GM23248 (cell line): ENCODE results near the gene POM121L12. TPM values are rescaled to one million over a fixed set of nuclear protein-coding genes. Genes with fewer than 3 reads are reported as not detected.

Experiments used
- DNase-seq: peaks from one replicate; pipeline ENCODE4 v3.0.0-alpha.2; 2015
- H2AFZ ChIP-seq: fragments of 200-600 bp; sonication (generic); 2 replicates; pipeline ENCODE4 v1.6.1; 2016; ENCODE audit warnings: antibody characterized with exemption
- H3F3A ChIP-seq: fragments of 200-600 bp; sonication (generic); 2 replicates; pipeline ENCODE4 v1.6.1; 2016; ENCODE audit warnings: mild to moderate bottlenecking, antibody characterized with exemption, mixed run types; ENCODE audit not compliant: insufficient read depth
- H3K27ac ChIP-seq: fragments of 200-600 bp; sonication (generic); 2 replicates; pipeline ENCODE4 v1.5.1; 2016; ENCODE audit warnings: mild to moderate bottlenecking
- H3K27me3 ChIP-seq: fragments of 200-600 bp; sonication (generic); replicated peaks from 2 replicates; pipeline ENCODE4 v1.6.1; 2016; ENCODE audit warnings: mild to moderate bottlenecking; ENCODE audit not compliant: insufficient read depth
- H3K36me3 ChIP-seq: fragments of 200-600 bp; sonication (generic); 2 replicates; pipeline ENCODE4 v1.6.1; 2016; ENCODE audit warnings: low read depth, mild to moderate bottlenecking
- H3K4me1 ChIP-seq: fragments of 200-600 bp; sonication (generic); 2 replicates; pipeline ENCODE4 v1.6.1; 2016; ENCODE audit warnings: mild to moderate bottlenecking; ENCODE audit not compliant: insufficient read depth
- H3K4me2 ChIP-seq: fragments of 200-600 bp; sonication (generic); one replicate; pipeline ENCODE4 v1.6.1; 2016; ENCODE audit warnings: mild to moderate bottlenecking; ENCODE audit not compliant: unreplicated experiment
- H3K4me3 ChIP-seq: fragments of 200-600 bp; sonication (generic); 2 replicates; pipeline ENCODE4 v1.5.1; 2016; ENCODE audit warnings: mild to moderate bottlenecking
- H3K79me2 ChIP-seq: fragments of 200-600 bp; sonication (generic); 2 replicates; pipeline ENCODE4 v1.6.1; 2016; ENCODE audit warnings: mild to moderate bottlenecking; ENCODE audit not compliant: insufficient read depth
- H3K9ac ChIP-seq: fragments of 200-600 bp; sonication (generic); 2 replicates; pipeline ENCODE4 v1.6.1; 2016; ENCODE audit warnings: mild to moderate bottlenecking
- H3K9me2 ChIP-seq: fragments of 200-600 bp; sonication (generic); 2 replicates; pipeline ENCODE4 v1.6.1; 2016; ENCODE audit warnings: mixed run types, mild to moderate bottlenecking, moderate library complexity; ENCODE audit not compliant: insufficient read depth
- H3K9me3 ChIP-seq: fragments of 200-600 bp; sonication (generic); one replicate; pipeline ENCODE4 v1.6.1; 2017; ENCODE audit warnings: low read depth
- H4K20me1 ChIP-seq: fragments of 200-600 bp; sonication (generic); 2 replicates; pipeline ENCODE4 v1.6.0; 2016; ENCODE audit not compliant: insufficient read depth
- EZH2 ChIP-seq: fragments of 200-600 bp; sonication (generic); IDR thresholded peaks from 2 replicates; pipeline ENCODE4 v1.6.1; 2018; ENCODE audit warnings: antibody characterized with exemption, mild to moderate bottlenecking; ENCODE audit not compliant: insufficient read depth, poor library complexity, severe bottlenecking
- EZH2phosphoT487 ChIP-seq: fragments of 200-600 bp; sonication (generic); IDR thresholded peaks from 2 replicates; pipeline ENCODE4 v1.6.1; 2018; ENCODE audit warnings: antibody characterized with exemption, moderate library complexity, mild to moderate bottlenecking, low read depth; ENCODE audit not compliant: insufficient read depth
- WGBS, 2 experiments: methylation state at CpG; one replicate each; pipeline ENCODE4 v1.1.6; 2015 to 2017; ENCODE audit warnings: low lambda C conversion rate in 2 of 2, low coverage in 1 of 2; ENCODE audit errors: missing lambda C conversion rate in 2 of 2; 5-methylcytosine and 5-hydroxymethylcytosine counted together
- in situ Hi-C: fragments of 300-500 bp; cut with MboI; formaldehyde crosslinking; loops from 2 replicates; pipeline ENCODE4 v1.15.0; 2020
- polyA plus RNA-seq: library from polyadenylated mRNA; unstranded; fragments of >200 nt; fragmentation: Nextera tagmentation; extraction: Ambion mirVana; gene quantifications from 2 replicates; pipeline ENCODE4 v1.2.1, GENCODE V29; 2016
- total RNA-seq: library from RNA; depleted of rRNA; stranded (reverse); fragments of >200 nt; shearing (Covaris generic); gene quantifications from 2 replicates; pipeline ENCODE4 v1.2.3, GENCODE V29; 2014

The POM121L12 gene
- total and polyA plus RNA-seq, 2 experiments from 2014 or later = not detected

- Histone ChIP-seq H3K27ac (no peak overlapping the region), H3K79me2 (no peaks in the 10 kb centered on the region), H3K4me2 (no peak overlapping the region), H3K4me1 (no peaks in the 10 kb centered on the region), H3K9me3 (peaks cover 3% of the 10 kb centered on the region), H3K9me2 (no peaks in the 10 kb centered on the region), H3F3A (no peaks in the 10 kb centered on the region), H3K4me3 (no peak overlapping the region), H3K9ac (no peak overlapping the region), H3K36me3 (no peaks in the 10 kb centered on the region), H4K20me1 (no peaks in the 10 kb centered on the region), H3K27me3 (no peaks in the 10 kb centered on the region), H2AFZ (no peak overlapping the region)
- no peak for TF ChIP-seq EZH2phosphoT487
- no peak for TF ChIP-seq EZH2
- in situ Hi-C loops = no loop called here
- no peak for DNase-seq
- 0 to 1% methylated on average over 3 of the region's 3 CpGs for WGBS, 2 experiments
Observed at GRCh38 chr7:53001221-53001620, 34.2 kb upstream of the POM121L12 start.

- Histone ChIP-seq H3K9me3 (no peaks in the 10 kb centered on the region), H2AFZ (no peak overlapping the region), H3K79me2 (no peaks in the 10 kb centered on the region), H3F3A (no peaks in the 10 kb centered on the region), H3K9ac (no peak overlapping the region), H3K4me2 (no peak overlapping the region), H3K27ac (no peak overlapping the region), H3K4me1 (no peaks in the 10 kb centered on the region), H3K4me3 (no peak overlapping the region), H3K27me3 (no peaks in the 10 kb centered on the region), H3K9me2 (no peaks in the 10 kb centered on the region), H3K36me3 (no peaks in the 10 kb centered on the region), H4K20me1 (no peaks in the 10 kb centered on the region)
- in situ Hi-C loops = no loop called here
- TF ChIP-seq EZH2phosphoT487 (no peak), EZH2 (no peak)
- WGBS, 2 experiments = 24 to 26% methylated on average over 7 of the region's 7 CpGs
- DNase-seq = no peak
Observed at GRCh38 chr7:53002389-53002788, 33.0 kb upstream of the POM121L12 start.

GRCh38 chr7:53003653-53004445, 31.6 kb upstream of the POM121L12 start:
- no peak for TF ChIP-seq EZH2phosphoT487
- no peaks in the 10 kb centered on the region for H3K36me3 ChIP-seq
- no peaks in the 10 kb centered on the region for H3K4me1 ChIP-seq
- no peak overlapping the region for H3K27ac ChIP-seq
- in situ Hi-C loops = no loop called here
- H3K4me3 ChIP-seq = no peak overlapping the region
- no peaks in the 10 kb centered on the region for H3K9me3 ChIP-seq
- DNase-seq = no peak
- H3K9ac ChIP-seq = no peak overlapping the region
- H3K4me2 ChIP-seq = no peak overlapping the region
- no peaks in the 10 kb centered on the region for H3K27me3 ChIP-seq
- H3K79me2 ChIP-seq = no peaks in the 10 kb centered on the region
- no peak overlapping the region for H2AFZ ChIP-seq
- no peaks in the 10 kb centered on the region for H3K9me2 ChIP-seq
- 46 to 49% methylated on average over 21 to 27 of the region's 29 CpGs for WGBS, 2 experiments
- H3F3A ChIP-seq = no peaks in the 10 kb centered on the region
- H4K20me1 ChIP-seq = no peaks in the 10 kb centered on the region

- in situ Hi-C loops = no loop called here
- DNase-seq = no peak
- H3K27ac ChIP-seq = no peak overlapping the region
- H3K9ac ChIP-seq = no peak overlapping the region
- no peaks in the 10 kb centered on the region for H3K9me2 ChIP-seq
- H2AFZ ChIP-seq = no peak overlapping the region
- no peaks in the 10 kb centered on the region for H3K4me1 ChIP-seq
- no peaks in the 10 kb centered on the region for H3K79me2 ChIP-seq
- 2 to 3% methylated on average over 2 of the region's 2 CpGs for WGBS, 2 experiments
- no peak overlapping the region for H3K4me3 ChIP-seq
- no peak overlapping the region for H3K4me2 ChIP-seq
- no peak for TF ChIP-seq EZH2
- TF ChIP-seq EZH2phosphoT487 = no peak
- H3K27me3 ChIP-seq = no peaks in the 10 kb centered on the region
- no peaks in the 10 kb centered on the region for H3K9me3 ChIP-seq
- no peaks in the 10 kb centered on the region for H3F3A ChIP-seq
- no peaks in the 10 kb centered on the region for H4K20me1 ChIP-seq
- no peaks in the 10 kb centered on the region for H3K36me3 ChIP-seq
Observed at GRCh38 chr7:53013925-53014324, 21.5 kb upstream of the POM121L12 start.
